Keratinocyte (primary cell): ENCODE data around the gene KCNC1. TPM values are rescaled to one million over a fixed set of nuclear protein-coding genes. Genes with fewer than 3 reads are reported as not detected.

Source experiments
- DNase-seq: peaks from one replicate; pipeline ENCODE4 v3.0.0-alpha.2; 2011; ENCODE audit warnings: low read depth, missing footprints, low spot score
- FAIRE-seq: peaks from 2 replicates; lab custom pipeline; 2011; peaks lifted over from hg19 to GRCh38; lab: Jason Lieb, UNC
- H2AFZ ChIP-seq: 2 replicates; pipeline ENCODE4 v1.6.0; 2012; ENCODE audit warnings: low read length, control low read depth, inconsistent platforms; ENCODE audit not compliant: control insufficient read depth
- H3K27ac ChIP-seq: 2 replicates; pipeline ENCODE4 v1.5.1; 2011; ENCODE audit warnings: low read length; ENCODE audit not compliant: control insufficient read depth, insufficient read depth
- H3K27me3 ChIP-seq: 3 replicates; pipeline ENCODE4 v1.6.0; 2011; ENCODE audit warnings: low read length; ENCODE audit not compliant: control insufficient read depth, insufficient read depth; ENCODE audit errors: extremely low read depth
- H3K36me3 ChIP-seq, 2 experiments: 2 replicates in 1 of 2; 3 replicates in 1 of 2; pipeline ENCODE4 v1.5.1; 2011; ENCODE audit warnings: low read length in 2 of 2, mild to moderate bottlenecking in 1 of 2; ENCODE audit not compliant: control insufficient read depth in 2 of 2, insufficient read depth in 2 of 2; ENCODE audit errors: extremely low read depth in 1 of 2
- H3K4me1 ChIP-seq: 3 replicates; pipeline ENCODE4 v1.5.1; 2011; ENCODE audit warnings: low read length; ENCODE audit not compliant: control insufficient read depth, insufficient read depth; ENCODE audit errors: extremely low read depth
- H3K4me2 ChIP-seq: 3 replicates; pipeline ENCODE4 v1.6.0; 2011; ENCODE audit warnings: low read depth, low read length; ENCODE audit not compliant: control insufficient read depth, insufficient read depth; ENCODE audit errors: extremely low read depth
- H3K4me3 ChIP-seq, 3 experiments: fragments of 200-600 bp in 1 of 3; sonication (generic) in 1 of 3; 2 replicates in 2 of 3; 3 replicates in 1 of 3; pipeline ENCODE4 v1.5.1; 2011 to 2016; ENCODE audit warnings: low read length in 3 of 3, mild to moderate bottlenecking in 3 of 3, control low read depth in 2 of 3, inconsistent platforms in 1 of 3, low read depth in 1 of 3, mixed read lengths in 1 of 3, mixed run types in 1 of 3, moderate library complexity in 1 of 3; ENCODE audit not compliant: control insufficient read depth in 2 of 3, insufficient read depth in 2 of 3; ENCODE audit errors: extremely low read depth in 1 of 3
- H3K79me2 ChIP-seq: 2 replicates; pipeline ENCODE4 v1.6.0; 2012; ENCODE audit warnings: low read length; ENCODE audit not compliant: control insufficient read depth, insufficient read depth
- H3K9ac ChIP-seq: 3 replicates; pipeline ENCODE4 v1.6.0; 2011; ENCODE audit warnings: low read length; ENCODE audit not compliant: control insufficient read depth, insufficient read depth; ENCODE audit errors: extremely low read depth
- H3K9me1 ChIP-seq: 3 replicates; pipeline ENCODE4 v1.6.0; 2011; ENCODE audit warnings: low read length; ENCODE audit not compliant: control insufficient read depth, insufficient read depth; ENCODE audit errors: extremely low read depth
- H3K9me3 ChIP-seq: 2 replicates; pipeline ENCODE4 v1.5.1; 2012; ENCODE audit warnings: low read depth, low read length; ENCODE audit not compliant: control insufficient read depth
- H4K20me1 ChIP-seq: 3 replicates; pipeline ENCODE4 v1.6.0; 2011; ENCODE audit warnings: low read length; ENCODE audit not compliant: control insufficient read depth, insufficient read depth; ENCODE audit errors: extremely low read depth
- CTCF ChIP-seq, 3 experiments: IDR thresholded peaks in 1 of 3; conservative IDR thresholded peaks in 1 of 3; optimal IDR thresholded peaks in 1 of 3; 2 replicates in 2 of 3; 3 replicates in 1 of 3; pipeline versions ENCODE3 to v1.5.1; 2011; ENCODE audit warnings: low read length in 3 of 3, mild to moderate bottlenecking in 3 of 3, moderate library complexity in 2 of 3, control low read depth in 1 of 3, inconsistent platforms in 1 of 3; ENCODE audit not compliant: insufficient read depth in 2 of 3; ENCODE audit errors: extremely low read depth in 1 of 3
- EZH2 ChIP-seq: IDR thresholded peaks from one replicate; pipeline ENCODE4 v1.6.1; 2012; ENCODE audit warnings: inconsistent platforms, mild to moderate bottlenecking, low read length, moderate library complexity
- dilution Hi-C: fragments of 300-500 bp; cut with MboI; formaldehyde crosslinking; loops from one replicate; pipeline ENCODE4 v1.7.0; 2020; ENCODE audit warnings: low sequenced_read_pairs; ENCODE audit not compliant: extremely low pct_ligation_motif_present
- polyA plus RNA-seq, 5 experiments: library from polyadenylated mRNA; depleted of rRNA in 3 of 5; stranded (reverse) in 3 of 5; stranded (forward) in 1 of 5; unstranded in 1 of 5; fragments of >200 nt; gene quantifications; 1 replicate in 1 of 5; 2 replicates in 3 of 5; 3 replicates in 1 of 5; pipeline versions ENCODE4 v1.2.1 to v1.2.3, GENCODE V29; 2011 to 2012; ENCODE audit warnings: missing spikeins in 2 of 5, low read depth in 1 of 5, low replicate concordance in 1 of 5

The KCNC1 gene
- polyA plus RNA-seq, 1 donor (not counting 4 experiments of a cell fraction or from before 2014, with no cell fraction given), result not detected

DNA sequence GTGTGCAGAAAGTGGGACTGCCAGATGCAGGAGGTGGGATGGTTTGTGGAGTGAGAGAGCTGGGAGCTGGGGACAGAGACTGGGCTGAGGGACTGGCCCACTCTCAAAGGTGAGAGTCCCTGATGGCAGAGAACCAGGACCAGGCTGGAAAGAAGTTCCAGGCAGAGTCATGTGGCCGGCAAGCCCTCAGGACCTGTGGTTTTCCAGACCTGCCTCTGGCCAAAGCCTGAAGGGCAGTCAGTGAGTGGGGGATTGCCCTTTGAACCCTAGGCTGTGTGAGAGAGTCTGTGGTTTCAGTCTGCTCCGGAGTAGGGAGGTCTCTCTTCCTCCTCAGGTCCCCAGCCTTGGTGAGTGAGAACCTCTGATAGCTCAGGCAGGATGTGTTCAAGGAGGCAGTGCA, 17.0 kb downstream of the KCNC1 start:
- H3K27ac ChIP-seq, result no peak overlapping the region
- DNase-seq (no peak), FAIRE-seq (no peak)
- no peaks in the 10 kb centered on the region for H4K20me1 ChIP-seq
- no peak for TF ChIP-seq CTCF (optimal IDR thresholded peaks at IDR 0.05 in 1 of 3, IDR thresholded peaks at IDR 0.05 in 1 of 3, conservative IDR thresholded peaks at IDR 0.05 in 1 of 3; ENCODE audit: extremely low read depth in 1 of 3, insufficient read depth in 2 of 3, low read length in 3 of 3)
- TF ChIP-seq EZH2, result no peak
- no peak overlapping the region for H2AFZ ChIP-seq
- H3K36me3 ChIP-seq, result no peaks in the 10 kb centered on the region
- no peaks in the 10 kb centered on the region for H3K9me3 ChIP-seq
- H3K4me3 ChIP-seq, result no peak overlapping the region
- no peak overlapping the region for H3K4me2 ChIP-seq
- H3K9me1 ChIP-seq, result no peaks in the 10 kb centered on the region
- dilution Hi-C loops, result no loop called here
- no peaks in the 10 kb centered on the region for H3K4me1 ChIP-seq
- H3K79me2 ChIP-seq, result no peaks in the 10 kb centered on the region
- H3K27me3 ChIP-seq, result peaks cover 3% of the 10 kb centered on the region
- H3K9ac ChIP-seq, result no peak overlapping the region

- no peaks in the 10 kb centered on the region for H3K27me3 ChIP-seq
- no peak for FAIRE-seq
These were observed 17.6 kb downstream of the KCNC1 start for GRCh38 chr11:17752144-17752543.

More at GRCh38 chr11:17752144-17752543, 17.6 kb downstream of the KCNC1 start:
- Histone ChIP-seq H4K20me1 (no peaks in the 10 kb centered on the region), H3K4me3 (no peak overlapping the region), H3K4me2 (no peak overlapping the region), H3K36me3 (no peaks in the 10 kb centered on the region), H3K27ac (no peak overlapping the region), H3K9me3 (no peaks in the 10 kb centered on the region), H3K4me1 (no peaks in the 10 kb centered on the region), H2AFZ (no peak overlapping the region), H3K9ac (no peak overlapping the region), H3K9me1 (no peaks in the 10 kb centered on the region), H3K79me2 (no peaks in the 10 kb centered on the region)
- dilution Hi-C loops, result no loop called here
- no peak for DNase-seq
- TF ChIP-seq CTCF (optimal IDR thresholded peaks at IDR 0.05 in 1 of 3, IDR thresholded peaks at IDR 0.05 in 1 of 3, conservative IDR thresholded peaks at IDR 0.05 in 1 of 3; ENCODE audit: extremely low read depth in 1 of 3, insufficient read depth in 2 of 3, low read length in 3 of 3), result no peak
- no peak for TF ChIP-seq EZH2
